Upper lobe of left lung (tissue), 6 donors: Measurements from ENCODE around the gene EPRS1. TPM values are rescaled to one million over a fixed set of nuclear protein-coding genes. Genes with fewer than 3 reads are reported as not detected.
A peak's percentile ranks its signal among the peaks of the same experiment; 100 is the strongest.

Experiments
- ATAC-seq, 2 donors: fragments of 200-7000 bp; cut with Tn5 transposase; one replicate each; pipeline ENCODE4 v1.9.1; 2022; ENCODE audit warnings: mild to moderate bottlenecking in 2 of 2, moderate library complexity in 2 of 2; ENCODE audit not compliant: low FRiP score in 2 of 2
- DNase-seq, 2 donors: peaks; one replicate each; pipeline ENCODE4 v3.0.0-alpha.2; 2019 to 2020
- H3K27ac ChIP-seq, 4 donors: fragments of 200-600 bp; sonication (generic); one replicate each; pipeline ENCODE4 v1.5.1; 2016 to 2019
- H3K27me3 ChIP-seq, 4 donors: fragments of 200-600 bp; sonication (generic); one replicate each; pipeline ENCODE4 v1.5.1; 2017 to 2019
- H3K36me3 ChIP-seq, 4 donors: fragments of 200-600 bp; sonication (generic); one replicate each; pipeline ENCODE4 v1.5.1; 2016 to 2019
- H3K4me1 ChIP-seq, 4 donors: fragments of 200-600 bp; sonication (generic); one replicate each; pipeline ENCODE4 v1.5.1; 2018 to 2019
- H3K4me3 ChIP-seq, 4 donors: fragments of 200-600 bp; sonication (generic); one replicate each; pipeline ENCODE4 v1.5.1; 2017 to 2019; ENCODE audit warnings: mild to moderate bottlenecking in 2 of 4, moderate library complexity in 1 of 4
- H3K9me3 ChIP-seq, 4 donors: fragments of 200-600 bp; sonication (generic); one replicate each; pipeline ENCODE4 v1.5.1; 2018 to 2019
- EP300 ChIP-seq, 4 donors: sonication (generic); formaldehyde crosslinking; IDR thresholded peaks; one replicate each; pipeline ENCODE4 v1.5.1; 2017; ENCODE audit warnings: antibody characterized with exemption in 4 of 4, control low read depth in 2 of 4
- POLR2A ChIP-seq, 4 donors: fragments of 450-650 bp; IDR thresholded peaks; one replicate each; pipeline ENCODE4 v1.5.1; 2016 to 2017; ENCODE audit warnings: antibody characterized with exemption in 4 of 4, mild to moderate bottlenecking in 2 of 4
- POLR2AphosphoS5 ChIP-seq, 2 donors: sonication (generic); formaldehyde crosslinking; IDR thresholded peaks; one replicate each; pipeline ENCODE4 v1.5.1; 2017; ENCODE audit warnings: antibody characterized with exemption in 2 of 2
- WGBS, 2 donors: methylation state at CpG; one replicate each; pipeline ENCODE4 v1.1.5; 2017 to 2018; 5-methylcytosine and 5-hydroxymethylcytosine counted together
- total RNA-seq, 6 donors: library from RNA; depleted of rRNA in 4 of 6; stranded (reverse); fragments of >200 nt in 4 of 6; gene quantifications; one replicate each; pipeline versions ENCODE4 v1.1.0 to v1.2.1, GENCODE V29; 2016 to 2021
- TF ChIP-seq, protein P1 (sequence below), 6 experiments: fragments of 450-650 bp in 4 of 6; fragments of 200-600 bp in 2 of 6; sonication (generic) in 2 of 6; IDR thresholded peaks; one replicate each; pipeline ENCODE4 v1.5.1; 2016 to 2019; ENCODE audit warnings: antibody characterized with exemption in 6 of 6
- donor health status: DM: no; HTN: no; CAD: no; lungs with moderate emphysema.
- donor health status: DM: no; HTN: yes; CAD: no; lungs with severe emphysema.

EPRS1 gene
- 10 to 100 TPM; 21.0 to 77.2 (median 45.6) TPM for total RNA-seq

DNA sequence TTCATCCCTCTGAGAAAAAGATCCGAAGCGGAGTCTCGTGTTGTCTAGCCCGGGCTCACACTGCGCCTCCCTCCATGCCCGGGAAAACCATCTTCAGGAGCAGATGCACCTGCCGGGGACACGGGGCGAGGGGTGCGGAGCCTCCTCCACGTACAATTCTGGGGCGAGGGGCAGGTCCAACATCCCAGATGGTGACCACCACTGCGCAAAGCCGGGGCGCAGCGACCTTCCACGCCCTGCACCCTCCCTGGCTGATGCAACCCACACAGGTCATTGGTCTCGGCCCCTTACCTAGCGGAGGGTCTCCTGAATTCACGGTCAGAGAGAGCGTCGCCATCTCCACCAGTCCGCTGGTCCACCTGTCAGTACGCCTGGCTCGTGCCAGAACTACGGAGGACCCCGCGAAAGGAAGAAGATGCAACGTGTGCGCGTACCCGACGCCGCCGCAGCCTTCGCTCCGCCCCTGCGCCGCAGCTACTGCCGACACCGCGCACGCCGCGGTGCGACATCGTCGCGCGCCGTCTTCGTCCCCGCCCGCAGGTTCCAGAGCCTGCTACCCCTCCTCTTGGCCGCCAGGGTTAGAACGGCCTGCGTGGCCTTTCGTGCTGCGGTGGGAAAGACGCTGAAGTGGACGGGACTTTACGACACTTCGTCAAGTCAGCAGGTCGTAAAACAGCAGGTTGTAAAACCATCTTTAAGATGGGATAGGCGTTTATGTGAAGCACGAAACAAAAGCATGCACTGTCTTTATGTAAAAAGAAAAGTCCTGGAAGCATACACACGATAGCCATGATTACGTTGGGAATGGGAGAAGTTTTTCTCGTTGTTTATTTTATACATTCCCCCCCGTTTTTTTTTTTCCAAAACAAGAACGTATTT is at the start of gene EPRS1:
EPRS1 (minus strand) TSS at position 454 of the 879 bp plus-strand sequence; CDS start at position 337, 117 bp downstream.
- ATAC-seq (peak; percentile 100), DNase-seq (peak; percentile 96 to 98)
- H3K4me3 ChIP-seq, result peak within 1 kb of the TSS; percentile 82 to 100 (median 98)
- TF ChIP-seq EP300 (IDR thresholded peaks at IDR 0.05), result no peak
- TF ChIP-seq, protein P1, sequence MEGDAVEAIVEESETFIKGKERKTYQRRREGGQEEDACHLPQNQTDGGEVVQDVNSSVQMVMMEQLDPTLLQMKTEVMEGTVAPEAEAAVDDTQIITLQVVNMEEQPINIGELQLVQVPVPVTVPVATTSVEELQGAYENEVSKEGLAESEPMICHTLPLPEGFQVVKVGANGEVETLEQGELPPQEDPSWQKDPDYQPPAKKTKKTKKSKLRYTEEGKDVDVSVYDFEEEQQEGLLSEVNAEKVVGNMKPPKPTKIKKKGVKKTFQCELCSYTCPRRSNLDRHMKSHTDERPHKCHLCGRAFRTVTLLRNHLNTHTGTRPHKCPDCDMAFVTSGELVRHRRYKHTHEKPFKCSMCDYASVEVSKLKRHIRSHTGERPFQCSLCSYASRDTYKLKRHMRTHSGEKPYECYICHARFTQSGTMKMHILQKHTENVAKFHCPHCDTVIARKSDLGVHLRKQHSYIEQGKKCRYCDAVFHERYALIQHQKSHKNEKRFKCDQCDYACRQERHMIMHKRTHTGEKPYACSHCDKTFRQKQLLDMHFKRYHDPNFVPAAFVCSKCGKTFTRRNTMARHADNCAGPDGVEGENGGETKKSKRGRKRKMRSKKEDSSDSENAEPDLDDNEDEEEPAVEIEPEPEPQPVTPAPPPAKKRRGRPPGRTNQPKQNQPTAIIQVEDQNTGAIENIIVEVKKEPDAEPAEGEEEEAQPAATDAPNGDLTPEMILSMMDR (IDR thresholded peaks at IDR 0.05), result peak; percentile 84 to 98 (median 96)
- TF ChIP-seq POLR2AphosphoS5 (IDR thresholded peaks at IDR 0.05), result peak; percentile 79 to 94
- TF ChIP-seq POLR2A (IDR thresholded peaks at IDR 0.05), result peak in 2 of 4 donors; percentile 59 to 74
- H3K27ac ChIP-seq, result peak within 1 kb of the TSS; percentile 77 to 92 (median 90)
- H3K4me1 ChIP-seq, result peaks cover 11 to 30% (median 18%) of the 10 kb centered on the region in 4 donors
- no peaks in the 10 kb centered on the region for H3K27me3 ChIP-seq
- peaks cover 0 to 4% (median 0%) of the 10 kb centered on the region in 4 donors for H3K36me3 ChIP-seq
- WGBS, 2 donors, result 0 to 1% methylated on average over 28 to 52 of the region's 71 CpGs
- no peaks in the 10 kb centered on the region for H3K9me3 ChIP-seq

DNA sequence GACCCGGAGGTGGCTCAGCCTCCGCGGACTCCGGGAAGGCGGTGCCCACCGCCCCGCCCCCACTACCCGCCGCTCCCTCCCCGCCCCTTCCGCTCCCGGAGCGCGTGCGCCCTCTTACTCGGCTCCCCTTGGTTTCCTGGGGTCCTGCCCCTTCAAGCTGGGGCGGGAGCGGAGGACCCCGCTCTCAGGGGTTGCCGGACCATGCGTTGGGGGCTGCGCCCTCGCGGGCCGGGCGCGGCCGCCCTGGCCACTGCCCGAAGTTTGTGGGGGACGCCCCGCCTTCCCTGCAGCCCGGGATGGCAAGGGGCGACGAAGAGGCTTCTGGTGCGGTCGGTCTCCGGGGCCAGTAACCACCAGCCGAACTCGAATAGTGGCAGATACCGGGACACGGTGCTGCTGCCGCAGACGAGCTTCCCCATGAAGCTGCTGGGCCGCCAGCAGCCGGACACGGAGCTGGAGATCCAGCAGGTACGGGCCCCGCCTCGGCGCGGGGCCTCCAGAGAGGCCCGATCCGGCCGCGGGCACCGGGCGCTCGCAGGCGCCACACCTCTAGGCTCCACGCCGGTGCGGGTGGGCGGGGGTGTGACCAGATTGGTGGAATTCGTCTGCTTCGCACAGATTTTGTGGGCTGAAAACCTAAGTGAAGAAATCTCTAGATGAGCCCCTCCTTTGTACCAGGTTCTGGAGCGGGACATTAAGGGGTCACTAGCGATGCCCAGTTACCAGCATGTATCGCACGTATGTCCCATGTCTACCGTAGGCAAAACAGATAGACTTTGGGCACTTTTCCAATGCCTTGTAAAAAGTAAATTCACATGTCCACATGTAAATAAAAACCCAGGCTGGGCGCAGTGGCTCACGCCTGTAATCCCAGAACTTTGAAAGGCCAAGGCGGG is 48.0 kb upstream of the EPRS1 start, which contains the start of gene IARS2:
IARS2 (plus strand) TSS at position 117 of the 896 bp plus-strand sequence; CDS start at position 202, 85 bp downstream.
- Histone ChIP-seq H3K4me1 (peaks cover 9 to 27% (median 13%) of the 10 kb centered on the region in 4 donors), H3K4me3 (peak within 1 kb of the TSS; percentile 95 to 99 (median 99)), H3K27me3 (no peaks in the 10 kb centered on the region), H3K27ac (peak within 1 kb of the TSS; percentile 74 to 91 (median 84)), H3K36me3 (peaks cover 0 to 26% (median 0%) of the 10 kb centered on the region in 4 donors), H3K9me3 (no peaks in the 10 kb centered on the region)
- WGBS, 2 donors, result 3 to 15% methylated on average over 13 to 42 of the region's 73 CpGs
- ATAC-seq, result peak; percentile 96 to 97
- TF ChIP-seq POLR2AphosphoS5 (IDR thresholded peaks at IDR 0.05) (peak; percentile 30 to 67), POLR2A (IDR thresholded peaks at IDR 0.05) (peak in 1 of 4 donors; percentile 57), EP300 (IDR thresholded peaks at IDR 0.05) (no peak)
- TF ChIP-seq, protein P1 (IDR thresholded peaks at IDR 0.05), result no peak
- DNase-seq, result peak; percentile 87 to 98

DNA sequence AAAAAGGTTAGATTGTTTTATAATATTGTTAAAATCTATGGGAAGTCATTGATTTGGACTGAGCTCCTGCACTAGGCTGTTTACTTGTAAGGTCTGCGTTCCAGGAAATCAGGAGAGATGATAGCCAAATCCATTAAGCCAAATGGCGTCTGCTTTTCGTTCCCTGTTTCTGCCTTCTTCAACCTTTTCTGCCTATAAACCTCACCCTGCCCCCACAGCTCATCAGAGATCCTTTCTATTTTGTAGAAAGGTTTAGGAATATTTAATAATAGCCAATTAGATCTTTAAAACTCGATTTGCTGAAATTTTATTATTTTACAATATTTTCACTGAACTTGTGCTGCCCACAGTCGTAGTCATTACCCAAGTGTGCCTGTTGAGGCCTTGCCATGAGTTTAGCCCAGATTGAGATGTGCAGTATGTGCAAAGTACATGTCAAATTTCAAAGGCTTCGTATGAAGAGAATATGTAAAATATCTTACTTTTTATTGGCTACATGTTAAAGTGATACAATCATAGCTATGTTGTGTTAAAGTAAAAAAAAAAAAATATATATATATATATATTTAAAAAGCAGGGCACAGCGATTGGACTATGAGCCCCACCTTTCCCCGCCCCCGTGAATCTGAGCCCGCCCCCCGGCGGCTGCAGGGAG is 47.2 kb upstream of the EPRS1 start:
- peak overlapping the region in 3 of 4 donors; percentile 95 to 99 (median 99) for H3K4me3 ChIP-seq
- peak overlapping the region in 2 of 4 donors; percentile 83 to 91 for H3K27ac ChIP-seq

More for the DNA sequence above, 47.2 kb upstream of the EPRS1 start:
- peaks cover 10 to 35% (median 17%) of the 10 kb centered on the region in 4 donors for H3K4me1 ChIP-seq
- peaks cover 0 to 24% (median 0%) of the 10 kb centered on the region in 4 donors for H3K36me3 ChIP-seq
- H3K9me3 ChIP-seq, result no peaks in the 10 kb centered on the region
- no peak for TF ChIP-seq EP300 (IDR thresholded peaks at IDR 0.05)
- TF ChIP-seq POLR2A (IDR thresholded peaks at IDR 0.05), result no peak
- TF ChIP-seq, protein P1 (IDR thresholded peaks at IDR 0.05), result no peak
- no peak for TF ChIP-seq POLR2AphosphoS5 (IDR thresholded peaks at IDR 0.05)
- 27 to 35% methylated on average over 12 of the region's 12 CpGs for WGBS, 2 donors
- H3K27me3 ChIP-seq, result no peaks in the 10 kb centered on the region
- DNase-seq (no peak), ATAC-seq (no peak)
